Measurements from ENCODE around the gene GTF2A2.

Gene GTF2A2

GRCh38 chr15:59656897-59657634, at the start of gene GTF2A2 (continued):
- TF ChIP-seq EGR2 (tag by site-specific recombination; IDR thresholded peaks at IDR 0.05; ENCODE audit: low read depth) (no peak), ZNF510 (tag by site-specific recombination; IDR thresholded peaks at IDR 0.05; ENCODE audit: insufficient replicate concordance) (no peak), ZSCAN30 (tag by site-specific recombination; IDR thresholded peaks at IDR 0.05) (0 out of 2 replicates have a peak, but pooled peaks have one; percentile 31), MYNN (tag by site-specific recombination; IDR thresholded peaks at IDR 0.05; ENCODE audit: borderline replicate concordance) (no peak), GLI4 (tag by site-specific recombination; IDR thresholded peaks at IDR 0.05) (0 out of 2 replicates have a peak, but pooled peaks have one; percentile 22), YY2 (tag by site-specific recombination; IDR thresholded peaks at IDR 0.05) (no peak), SETDB1 (IDR thresholded peaks at IDR 0.05; ENCODE audit: insufficient read length, low read length) (no peak), ZNF624 (tag by site-specific recombination; IDR thresholded peaks at IDR 0.05) (no peak), PBX3 (CRISPR knock-in tag; IDR thresholded peaks at IDR 0.05) (0 out of 2 replicates have a peak, but pooled peaks have one; percentile 24), OSR2 (tag by site-specific recombination; IDR thresholded peaks at IDR 0.05) (peak; percentile 57), ZNF670 (tag by site-specific recombination; IDR thresholded peaks at IDR 0.05; ENCODE audit: low read depth) (no peak), ZNF24 (tag by site-specific recombination; IDR thresholded peaks at IDR 0.05) (no peak), ZNF423 (tag by site-specific recombination; IDR thresholded peaks at IDR 0.05) (no peak), CTCF (tag by site-specific recombination; IDR thresholded peaks at IDR 0.05) (no peak), PRDM6 (tag by site-specific recombination; IDR thresholded peaks at IDR 0.05) (no peak), ZBTB21 (tag by site-specific recombination; IDR thresholded peaks at IDR 0.05) (no peak), ZNF629 (tag by site-specific recombination; IDR thresholded peaks at IDR 0.05) (peak; percentile 46), ZNF549 (tag by site-specific recombination; IDR thresholded peaks at IDR 0.05) (no peak), ZNF514 (tag by site-specific recombination; IDR thresholded peaks at IDR 0.05) (no peak), GFI1B (tag by site-specific recombination; IDR thresholded peaks at IDR 0.05) (no peak), ZSCAN4 (tag by site-specific recombination; IDR thresholded peaks at IDR 0.05) (no peak), RBAK (tag by site-specific recombination; IDR thresholded peaks at IDR 0.05) (no peak), ZSCAN18 (tag by site-specific recombination; IDR thresholded peaks at IDR 0.05) (no peak), IKZF3 (tag by site-specific recombination; IDR thresholded peaks at IDR 0.05) (no peak), ZNF394 (tag by site-specific recombination; IDR thresholded peaks at IDR 0.05; ENCODE audit: borderline replicate concordance) (no peak), ZNF121 (tag by site-specific recombination; IDR thresholded peaks at IDR 0.05) (no peak), ZNF658 (tag by site-specific recombination; IDR thresholded peaks at IDR 0.05) (no peak), ZNF776 (tag by site-specific recombination; IDR thresholded peaks at IDR 0.05; ENCODE audit: borderline replicate concordance) (no peak), KLF16 (tag by site-specific recombination; IDR thresholded peaks at IDR 0.05) (peak; percentile 42; the same call in 1 of the 2 replicates), ZNF266 (tag by site-specific recombination; IDR thresholded peaks at IDR 0.05; ENCODE audit: low read depth) (no peak), ZNF350 (tag by site-specific recombination; IDR thresholded peaks at IDR 0.05) (no peak), ZXDB (tag by site-specific recombination; IDR thresholded peaks at IDR 0.05) (no peak), KLF17 (tag by site-specific recombination; IDR thresholded peaks at IDR 0.05) (no peak; the same call in 1 of the 2 replicates)
